Astrocyte (in vitro differentiated cells and primary cell): Measurements from ENCODE around the gene CENPA. TPM values are rescaled to one million over a fixed set of nuclear protein-coding genes. Genes with fewer than 3 reads are reported as not detected.

ENCODE experiments used
- DNase-seq: peaks from one replicate; pipeline ENCODE4 v3.0.0-alpha.2; 2010; ENCODE audit warnings: low read depth
- FAIRE-seq: peaks from 2 replicates; lab custom pipeline; 2011; peaks lifted over from hg19 to GRCh38; lab: Jason Lieb, UNC
- H2AFZ ChIP-seq: 2 replicates; pipeline ENCODE4 v1.6.0; 2012; ENCODE audit warnings: low read depth, low read length, inconsistent platforms
- H3K27ac ChIP-seq: 2 replicates; pipeline ENCODE4 v1.5.1; 2011; ENCODE audit warnings: low read depth, low read length, inconsistent platforms
- H3K27me3 ChIP-seq: 2 replicates; pipeline ENCODE4 v1.6.0; 2011; ENCODE audit warnings: low read length, inconsistent platforms; ENCODE audit not compliant: insufficient read depth
- H3K36me3 ChIP-seq: 2 replicates; pipeline ENCODE4 v1.5.1; 2011; ENCODE audit warnings: low read length, inconsistent platforms; ENCODE audit not compliant: insufficient read depth
- H3K4me1 ChIP-seq: 2 replicates; pipeline ENCODE4 v1.5.1; 2011; ENCODE audit warnings: low read length, inconsistent platforms; ENCODE audit not compliant: insufficient read depth
- H3K4me2 ChIP-seq: 2 replicates; pipeline ENCODE4 v1.6.0; 2012; ENCODE audit warnings: low read length, inconsistent platforms
- H3K4me3 ChIP-seq: 2 replicates; pipeline ENCODE4 v1.5.1; 2011; ENCODE audit warnings: low read depth, mild to moderate bottlenecking, low read length, inconsistent platforms; ENCODE audit not compliant: insufficient read depth
- H3K79me2 ChIP-seq: 2 replicates; pipeline ENCODE4 v1.6.0; 2012; ENCODE audit warnings: mild to moderate bottlenecking, low read length, inconsistent platforms; ENCODE audit not compliant: insufficient read depth
- H3K9ac ChIP-seq: 2 replicates; pipeline ENCODE4 v1.6.0; 2012; ENCODE audit warnings: mild to moderate bottlenecking, low read length, inconsistent platforms
- H3K9me3 ChIP-seq: 2 replicates; pipeline ENCODE4 v1.5.1; 2012; ENCODE audit warnings: low read depth, mild to moderate bottlenecking, low read length, inconsistent platforms; ENCODE audit not compliant: insufficient read depth
- H4K20me1 ChIP-seq: 2 replicates; pipeline ENCODE4 v1.6.0; 2012; ENCODE audit warnings: low read length, inconsistent platforms; ENCODE audit not compliant: insufficient read depth
- H3K27ac Mint-ChIP-seq: one replicate; pipeline ENCODE4 v1.8.0; 2021; ENCODE audit warnings: mild to moderate bottlenecking, mixed read lengths; ENCODE audit not compliant: unreplicated experiment
- H3K27me3 Mint-ChIP-seq: one replicate; pipeline ENCODE4 v1.8.0; 2021; ENCODE audit warnings: low read depth, mixed read lengths; ENCODE audit not compliant: unreplicated experiment
- H3K36me3 Mint-ChIP-seq: one replicate; pipeline ENCODE4 v1.8.0; 2021; ENCODE audit warnings: low read depth, mixed read lengths; ENCODE audit not compliant: unreplicated experiment
- H3K4me1 Mint-ChIP-seq: one replicate; pipeline ENCODE4 v1.8.0; 2021; ENCODE audit warnings: low read depth, mixed read lengths; ENCODE audit not compliant: unreplicated experiment
- H3K4me3 Mint-ChIP-seq: one replicate; pipeline ENCODE4 v1.8.0; 2021; ENCODE audit warnings: mild to moderate bottlenecking, moderate library complexity, mixed read lengths; ENCODE audit not compliant: unreplicated experiment
- H3K9me3 Mint-ChIP-seq: one replicate; pipeline ENCODE4 v1.8.0; 2021; ENCODE audit warnings: mild to moderate bottlenecking, mixed read lengths; ENCODE audit not compliant: unreplicated experiment
- CTCF ChIP-seq: IDR thresholded peaks from 2 replicates; pipeline ENCODE4 v1.5.1; 2011; ENCODE audit warnings: low read depth, mild to moderate bottlenecking, inconsistent platforms, low read length, moderate library complexity; ENCODE audit not compliant: insufficient read depth
- EZH2 ChIP-seq: IDR thresholded peaks from 2 replicates; pipeline ENCODE4 v1.6.1; 2012; ENCODE audit warnings: mild to moderate bottlenecking, low read length, inconsistent platforms; ENCODE audit not compliant: insufficient read depth
- total RNA-seq: library from RNA; stranded (reverse); gene quantifications from 2 replicates; pipeline ENCODE4 v1.2.1, GENCODE V29; 2021

CENPA gene
- total RNA-seq, 1 donor from 2014 or later: 2.7 TPM

GRCh38 chr2:26820932-26821331 is 35.1 kb downstream of the CENPA start:
- Mint-ChIP-seq H3K4me1 (no peaks in the 10 kb centered on the region), H3K27ac (no peak overlapping the region), H3K36me3 (no peaks in the 10 kb centered on the region), H3K4me3 (no peak overlapping the region), H3K9me3 (peaks cover 2% of the 10 kb centered on the region), H3K27me3 (peaks cover 23% of the 10 kb centered on the region)
- no peak overlapping the region for H3K4me3 ChIP-seq
- no peak overlapping the region for H2AFZ ChIP-seq
- H3K79me2 ChIP-seq: no peaks in the 10 kb centered on the region
- FAIRE-seq (no peak), DNase-seq (no peak)
- H3K36me3 ChIP-seq: no peaks in the 10 kb centered on the region
- no peak overlapping the region for H3K9ac ChIP-seq
- no peak overlapping the region for H3K27ac ChIP-seq
- H3K4me1 ChIP-seq: no peaks in the 10 kb centered on the region
- TF ChIP-seq CTCF (no peak), EZH2 (no peak)
- peaks cover 14% of the 10 kb centered on the region for H3K27me3 ChIP-seq
- no peak overlapping the region for H3K4me2 ChIP-seq
- H3K9me3 ChIP-seq: no peaks in the 10 kb centered on the region
- no peaks in the 10 kb centered on the region for H4K20me1 ChIP-seq

GRCh38 chr2:26822877-26823276 is 37.0 kb downstream of the CENPA start:
- Histone ChIP-seq H3K9ac (no peak overlapping the region), H3K4me3 (no peak overlapping the region), H3K4me2 (no peak overlapping the region), H3K27ac (no peak overlapping the region), H2AFZ (no peak overlapping the region), H3K79me2 (no peaks in the 10 kb centered on the region), H4K20me1 (no peaks in the 10 kb centered on the region), H3K36me3 (no peaks in the 10 kb centered on the region), H3K27me3 (peaks cover 12% of the 10 kb centered on the region), H3K4me1 (no peaks in the 10 kb centered on the region), H3K9me3 (no peaks in the 10 kb centered on the region)
- Mint-ChIP-seq H3K4me1 (no peaks in the 10 kb centered on the region), H3K27me3 (peaks cover 15% of the 10 kb centered on the region), H3K9me3 (peaks cover 2% of the 10 kb centered on the region), H3K4me3 (no peak overlapping the region), H3K27ac (no peak overlapping the region), H3K36me3 (no peaks in the 10 kb centered on the region)
- FAIRE-seq (no peak), DNase-seq (no peak)
- TF ChIP-seq CTCF: no peak
- no peak for TF ChIP-seq EZH2

- Histone ChIP-seq H4K20me1 (no peaks in the 10 kb centered on the region), H3K9me3 (no peaks in the 10 kb centered on the region), H3K36me3 (no peaks in the 10 kb centered on the region), H3K27me3 (peaks cover 12% of the 10 kb centered on the region), H3K79me2 (no peaks in the 10 kb centered on the region), H2AFZ (no peak overlapping the region), H3K9ac (no peak overlapping the region), H3K4me2 (no peak overlapping the region), H3K4me3 (no peak overlapping the region), H3K4me1 (no peaks in the 10 kb centered on the region), H3K27ac (no peak overlapping the region)
- FAIRE-seq: no peak
- Mint-ChIP-seq H3K36me3 (no peaks in the 10 kb centered on the region), H3K9me3 (no peaks in the 10 kb centered on the region), H3K4me3 (no peak overlapping the region), H3K4me1 (no peaks in the 10 kb centered on the region), H3K27me3 (peaks cover 54% of the 10 kb centered on the region), H3K27ac (no peak overlapping the region)
- TF ChIP-seq EZH2 (no peak), CTCF (no peak)
- DNase-seq: peak; percentile 29
These were observed 52.5 kb downstream of the CENPA start for GRCh38 chr2:26838121-26838906.
